NCI-H1694 treated with DMSO at 0.1 percent for 48 hours (cell line): ENCODE data around the gene FDX2.

Experiments
- DNase-seq: peaks from one replicate; lab custom pipeline; 2025; lab: John Stamatoyannopoulos, UW

FDX2 gene

DNA sequence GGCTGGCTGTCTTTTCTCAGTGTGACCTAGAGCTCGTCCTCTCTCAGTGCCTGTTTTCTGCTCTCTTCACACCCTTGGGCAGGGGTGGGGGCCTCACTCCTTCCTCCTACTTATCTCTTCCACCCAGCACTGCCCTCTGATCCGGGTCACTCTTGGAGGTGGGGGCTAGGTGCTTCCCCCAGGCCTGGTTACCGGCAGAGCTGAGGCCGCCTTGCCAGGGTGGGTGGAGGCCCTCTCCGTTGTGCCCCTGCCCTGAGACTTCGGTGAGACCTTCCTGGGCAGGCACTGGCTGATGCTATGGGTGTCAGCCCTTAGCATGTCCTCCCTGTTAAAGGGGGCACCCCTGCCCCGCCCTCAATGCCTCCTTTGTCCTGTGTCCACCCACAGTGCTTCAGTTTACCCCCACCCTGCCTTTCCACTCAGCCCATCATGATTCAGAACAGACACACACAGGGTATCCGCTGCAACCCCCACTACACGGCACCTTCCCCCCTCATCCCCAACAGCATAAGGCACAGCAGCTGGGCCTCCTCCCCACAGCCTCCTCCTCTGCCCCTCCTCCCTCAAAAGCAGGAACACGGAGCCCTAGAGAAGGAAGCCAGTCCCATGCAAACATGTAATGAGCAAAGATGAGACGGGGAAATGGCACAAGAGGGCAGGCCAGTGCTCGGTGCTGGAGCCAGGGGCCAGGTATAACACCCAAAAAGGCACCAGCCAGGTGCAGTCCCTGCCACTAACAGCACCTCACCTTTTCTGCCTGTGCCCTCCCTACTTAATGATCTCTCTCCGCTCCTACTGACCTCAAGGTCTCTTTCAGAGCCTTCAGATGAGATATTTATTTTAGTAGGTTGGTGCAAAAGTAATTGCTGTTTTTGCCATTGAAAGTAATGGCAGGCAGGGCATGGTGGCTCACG is 16.0 kb downstream of the FDX2 start:
- DNase-seq: peak; percentile 69

GRCh38 chr19:10295847-10296591 is 19.8 kb downstream of the FDX2 start:
- DNase-seq: no peak

DNA sequence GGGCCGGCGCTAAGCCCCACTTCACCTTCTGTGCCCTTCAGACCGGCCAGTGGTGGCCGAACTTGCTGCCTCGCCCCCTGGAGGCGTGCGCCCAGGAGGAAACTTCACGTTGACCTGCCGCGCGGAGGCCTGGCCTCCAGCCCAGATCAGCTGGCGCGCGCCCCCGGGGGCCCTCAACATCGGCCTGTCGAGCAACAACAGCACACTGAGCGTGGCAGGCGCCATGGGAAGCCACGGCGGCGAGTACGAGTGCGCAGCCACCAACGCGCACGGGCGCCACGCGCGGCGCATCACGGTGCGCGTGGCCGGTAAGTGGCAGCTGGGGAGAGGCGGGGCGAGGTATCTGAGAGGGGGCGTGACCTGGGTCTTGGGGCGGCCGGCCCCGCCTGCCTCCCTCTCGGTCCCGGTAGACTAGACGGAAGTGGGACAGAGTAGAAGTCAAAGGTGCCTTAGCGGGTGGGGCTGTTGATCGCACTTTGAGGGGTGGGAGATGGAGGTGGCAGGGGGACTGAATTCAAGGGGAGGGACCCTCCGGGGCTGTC is 20.4 kb downstream of the FDX2 start:
- no peak for DNase-seq

DNA sequence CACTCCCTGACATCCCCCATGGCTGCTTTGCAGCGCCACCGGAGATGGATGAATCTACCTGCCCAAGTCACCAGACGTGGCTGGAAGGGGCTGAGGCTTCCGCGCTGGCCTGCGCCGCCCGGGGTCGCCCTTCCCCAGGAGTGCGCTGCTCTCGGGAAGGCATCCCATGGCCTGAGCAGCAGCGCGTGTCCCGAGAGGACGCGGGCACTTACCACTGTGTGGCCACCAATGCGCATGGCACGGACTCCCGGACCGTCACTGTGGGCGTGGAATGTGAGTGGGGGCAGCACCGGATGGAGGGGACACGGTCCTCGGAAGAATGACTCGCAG is 21.5 kb downstream of the FDX2 start:
- no peak for DNase-seq

GRCh38 chr19:10293637-10294367 is 22.0 kb downstream of the FDX2 start:
- DNase-seq: no peak

DNA sequence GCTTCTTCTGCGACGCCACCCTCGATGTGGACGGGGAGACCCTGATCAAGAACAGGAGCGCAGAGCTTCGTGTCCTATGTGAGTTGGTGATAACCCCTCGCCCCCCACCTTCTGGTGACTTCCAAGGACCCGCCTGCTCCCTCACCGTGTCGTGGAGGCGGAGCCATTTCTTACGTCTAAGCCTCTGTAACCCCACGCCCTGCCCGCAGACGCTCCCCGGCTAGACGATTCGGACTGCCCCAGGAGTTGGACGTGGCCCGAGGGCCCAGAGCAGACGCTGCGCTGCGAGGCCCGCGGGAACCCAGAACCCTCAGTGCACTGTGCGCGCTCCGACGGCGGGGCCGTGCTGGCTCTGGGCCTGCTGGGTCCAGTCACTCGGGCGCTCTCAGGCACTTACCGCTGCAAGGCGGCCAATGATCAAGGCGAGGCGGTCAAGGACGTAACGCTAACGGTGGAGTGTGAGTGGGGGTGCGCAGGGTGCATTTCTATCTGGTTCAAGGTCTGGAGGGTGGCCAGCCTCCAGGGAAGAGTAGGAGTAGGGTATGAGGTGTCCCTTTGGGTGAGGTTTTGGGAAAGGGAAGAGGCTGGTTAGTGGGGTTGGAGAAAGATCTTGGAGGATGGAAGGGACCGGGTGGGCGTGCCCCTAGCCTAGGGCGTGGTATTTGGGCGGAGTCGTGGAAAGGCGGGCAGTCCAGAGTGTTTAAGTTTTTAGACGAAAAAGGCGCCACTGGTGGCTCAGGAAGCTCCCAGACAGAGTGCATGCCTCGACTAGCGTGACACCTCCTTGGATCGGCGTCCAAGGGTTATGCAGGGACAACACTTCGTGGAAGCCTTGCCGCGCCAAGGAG is 22.8 kb downstream of the FDX2 start:
- DNase-seq: no peak

GRCh38 chr19:10292206-10292788 is 23.5 kb downstream of the FDX2 start:
- DNase-seq: peak; percentile 24

DNA sequence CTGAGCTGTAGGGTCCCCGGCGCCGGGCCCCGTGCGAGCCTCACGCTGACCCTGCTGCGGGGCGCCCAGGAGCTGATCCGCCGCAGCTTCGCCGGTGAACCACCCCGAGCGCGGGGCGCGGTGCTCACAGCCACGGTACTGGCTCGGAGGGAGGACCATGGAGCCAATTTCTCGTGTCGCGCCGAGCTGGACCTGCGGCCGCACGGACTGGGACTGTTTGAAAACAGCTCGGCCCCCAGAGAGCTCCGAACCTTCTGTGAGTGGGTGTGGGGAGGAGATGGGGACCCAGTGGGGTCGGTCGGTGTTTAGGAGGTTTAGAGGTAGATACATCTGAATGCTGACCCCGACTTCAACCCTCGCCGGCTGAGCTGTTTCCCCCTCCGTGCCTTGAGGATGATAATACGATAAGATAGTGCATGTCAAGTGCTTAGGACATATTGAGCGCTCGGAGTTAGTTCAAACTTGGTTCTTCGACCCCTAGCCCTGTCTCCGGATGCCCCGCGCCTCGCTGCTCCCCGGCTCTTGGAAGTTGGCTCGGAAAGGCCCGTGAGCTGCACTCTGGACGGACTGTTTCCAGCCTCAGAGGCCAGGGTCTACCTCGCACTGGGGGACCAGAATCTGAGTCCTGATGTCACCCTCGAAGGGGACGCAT is 24.1 kb downstream of the FDX2 start:
- no peak for DNase-seq

DNA sequence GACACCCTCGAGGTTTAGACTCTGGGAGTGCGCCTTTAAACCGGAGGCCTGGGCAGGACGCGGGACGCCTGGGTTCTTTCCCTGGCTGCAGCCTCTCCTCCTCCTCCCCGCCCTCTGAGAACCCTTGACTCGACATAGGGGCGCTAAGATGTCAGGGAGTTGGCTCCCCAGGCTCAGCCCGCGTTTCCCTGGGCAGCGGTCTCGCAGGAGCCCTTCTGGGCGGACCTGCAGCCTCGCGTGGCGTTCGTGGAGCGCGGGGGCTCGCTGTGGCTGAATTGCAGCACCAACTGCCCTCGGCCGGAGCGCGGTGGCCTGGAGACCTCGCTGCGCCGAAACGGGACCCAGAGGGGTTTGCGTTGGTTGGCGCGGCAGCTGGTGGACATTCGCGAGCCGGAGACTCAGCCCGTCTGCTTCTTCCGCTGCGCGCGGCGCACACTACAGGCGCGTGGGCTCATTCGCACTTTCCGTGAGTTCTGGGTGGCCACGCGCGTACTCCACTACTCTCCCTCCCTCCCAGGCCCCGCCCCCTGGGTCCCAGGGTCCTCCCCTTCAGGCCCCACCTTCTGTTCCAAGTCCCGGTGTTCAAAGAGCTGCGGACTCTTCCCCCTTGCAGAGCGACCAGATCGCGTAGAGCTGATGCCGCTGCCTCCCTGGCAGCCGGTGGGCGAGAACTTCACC is 24.8 kb downstream of the FDX2 start:
- DNase-seq: no peak

- no peak for DNase-seq
These were observed 25.4 kb downstream of the FDX2 start for GRCh38 chr19:10290357-10290875.

- no peak for DNase-seq
These were observed 25.9 kb downstream of the FDX2 start, which contains the start of gene ICAM5 for GRCh38 chr19:10289836-10290356. ICAM5 (plus strand) TSS chr19:10289952; CDS start chr19:10290044, 92 bp downstream.

- DNase-seq: peak; percentile 29
These were observed 26.5 kb downstream of the FDX2 start for GRCh38 chr19:10289167-10289835.

- DNase-seq: no peak
These were observed 27.1 kb downstream of the FDX2 start for GRCh38 chr19:10288662-10289166.

GRCh38 chr19:10286803-10287737 is 28.7 kb downstream of the FDX2 start, which contains the start of gene ICAM4:
ICAM4 (plus strand) TSS chr19:10286955; CDS start chr19:10287013, 58 bp downstream.
- peak; percentile 4 for DNase-seq

GRCh38 chr19:10285393-10285792 is 30.4 kb downstream of the FDX2 start:
- DNase-seq: no peak

DNA sequence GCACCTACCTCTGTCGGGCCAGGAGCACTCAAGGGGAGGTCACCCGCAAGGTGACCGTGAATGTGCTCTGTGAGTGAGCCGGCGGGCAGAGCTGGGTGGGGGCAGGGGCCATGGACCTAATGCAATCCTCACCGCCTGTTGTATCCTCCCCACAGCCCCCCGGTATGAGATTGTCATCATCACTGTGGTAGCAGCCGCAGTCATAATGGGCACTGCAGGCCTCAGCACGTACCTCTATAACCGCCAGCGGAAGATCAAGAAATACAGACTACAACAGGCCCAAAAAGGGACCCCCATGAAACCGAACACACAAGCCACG is 30.9 kb downstream of the FDX2 start:
- no peak for DNase-seq
